ENCODE data around the gene RCE1. TPM values are rescaled to one million over a fixed set of nuclear protein-coding genes. Genes with fewer than 3 reads are reported as not detected.
"Not testable (repeated sequence)": the region's sequence is repeated elsewhere in the genome, so short reads cannot be mapped to it uniquely, and the experiment has no call there.

Gene RCE1
- total RNA-seq, 4 donors from 2014 or later = 6.6 to 57.7 (median 38.0) TPM

DNA sequence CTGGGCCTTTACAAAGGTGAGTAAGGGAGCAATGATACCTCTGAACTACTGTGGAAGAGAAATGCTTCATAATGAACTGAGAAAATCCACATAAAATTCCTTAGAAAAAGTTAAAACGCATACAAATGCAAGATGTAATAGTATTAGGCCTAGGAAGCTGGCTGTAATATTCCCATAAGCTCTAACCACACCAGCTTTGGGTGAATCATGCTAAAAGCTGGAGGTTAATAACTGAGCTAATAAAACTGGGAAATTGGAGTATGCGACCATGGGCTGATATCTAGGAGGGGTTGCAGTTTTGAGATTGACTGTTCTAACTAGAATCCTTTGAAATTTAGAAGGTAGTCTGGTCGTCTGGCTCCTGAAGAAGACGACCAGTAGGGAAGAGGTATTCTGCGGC is 28.6 kb upstream of the RCE1 start:
- no peak for TF ChIP-seq POLR2A (IDR thresholded peaks at IDR 0.05)
- H3K9me3 ChIP-seq = no peaks in the 10 kb centered on the region
- no peak overlapping the region for H3K4me3 ChIP-seq
- no peak for DNase-seq
- H3K36me3 ChIP-seq = peaks cover 0 to 5% (median 0%) of the 10 kb centered on the region in 3 donors
- no peaks in the 10 kb centered on the region for H3K27me3 ChIP-seq
- H3K4me1 ChIP-seq = no peaks in the 10 kb centered on the region
- no peak overlapping the region for H3K27ac ChIP-seq

DNA sequence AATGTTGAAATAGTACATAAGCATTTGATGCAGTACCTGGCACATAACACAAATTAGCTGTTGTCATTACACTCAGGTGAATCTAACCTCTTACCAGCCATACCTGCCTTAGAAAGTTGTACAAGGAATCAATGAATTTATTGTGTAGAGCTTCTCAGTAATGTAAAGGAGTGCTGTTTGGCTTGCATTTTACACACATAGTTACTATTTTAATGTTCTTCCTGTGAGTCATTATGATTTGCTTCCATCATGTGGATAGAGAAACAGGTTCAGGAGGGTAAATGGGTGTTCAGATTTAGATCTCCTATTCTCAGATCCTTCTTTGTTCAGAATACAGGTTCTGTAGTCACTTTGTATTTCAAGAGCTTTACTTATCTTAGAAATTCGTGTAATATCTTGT is 27.6 kb upstream of the RCE1 start:
- H3K36me3 ChIP-seq = peaks cover 0 to 5% (median 0%) of the 10 kb centered on the region in 3 donors
- no peaks in the 10 kb centered on the region for H3K27me3 ChIP-seq
- no peaks in the 10 kb centered on the region for H3K9me3 ChIP-seq
- no peak overlapping the region for H3K4me3 ChIP-seq
- DNase-seq = no peak
- no peak for TF ChIP-seq POLR2A (IDR thresholded peaks at IDR 0.05)
- no peak for TF ChIP-seq CTCF (IDR thresholded peaks at IDR 0.05)
- H3K27ac ChIP-seq = no peak overlapping the region
- H3K4me1 ChIP-seq = no peaks in the 10 kb centered on the region

DNA sequence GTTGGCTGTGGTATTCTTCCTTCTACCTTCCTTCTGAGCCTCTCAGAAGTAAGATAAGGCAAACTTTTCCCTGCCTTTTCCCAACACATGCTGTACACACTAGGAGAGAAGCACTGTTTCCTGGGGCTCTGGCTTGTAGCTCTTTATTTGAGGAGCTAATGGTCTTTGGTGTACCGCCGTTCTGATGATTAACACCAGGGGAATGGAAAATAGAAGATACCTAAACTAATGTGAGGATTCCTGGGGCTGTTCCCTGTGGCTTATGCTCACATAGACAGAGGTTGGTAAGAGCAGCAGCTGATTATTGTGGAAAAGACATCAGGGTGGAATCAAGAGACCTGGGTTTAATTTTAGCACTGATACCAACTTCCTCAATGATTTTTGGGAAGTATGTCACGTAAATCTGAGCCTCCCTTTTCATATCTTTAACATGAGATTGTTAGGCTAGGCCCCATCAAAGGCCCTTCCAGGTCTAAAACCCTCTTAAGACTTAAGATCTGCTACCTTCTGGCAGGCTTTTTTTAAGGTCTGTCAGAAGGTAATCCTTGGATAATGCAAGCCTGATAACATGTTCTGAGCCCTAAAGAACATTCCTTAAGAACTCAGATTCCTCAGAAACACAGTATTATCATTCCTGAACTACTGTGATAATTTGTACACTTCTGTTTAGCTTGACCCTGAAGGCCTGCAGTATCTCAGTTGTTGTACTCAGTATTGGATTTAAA is 24.8 kb upstream of the RCE1 start:
- Histone ChIP-seq H3K27ac (no peak overlapping the region), H3K36me3 (peaks cover 0 to 5% (median 0%) of the 10 kb centered on the region in 3 donors), H3K27me3 (no peaks in the 10 kb centered on the region), H3K9me3 (no peaks in the 10 kb centered on the region), H3K4me3 (no peak overlapping the region), H3K4me1 (no peaks in the 10 kb centered on the region)
- no peak for DNase-seq
- TF ChIP-seq CTCF (IDR thresholded peaks at IDR 0.05) (no peak), POLR2A (IDR thresholded peaks at IDR 0.05) (no peak)

GRCh38 chr11:66820381-66820780 is 22.9 kb upstream of the RCE1 start:
- no peak for TF ChIP-seq CTCF (IDR thresholded peaks at IDR 0.05)
- no peak for TF ChIP-seq POLR2A (IDR thresholded peaks at IDR 0.05)
- Histone ChIP-seq H3K27me3 (no peaks in the 10 kb centered on the region), H3K4me3 (no peak overlapping the region), H3K27ac (no peak overlapping the region), H3K4me1 (no peaks in the 10 kb centered on the region), H3K36me3 (peaks cover 0 to 5% (median 0%) of the 10 kb centered on the region in 3 donors), H3K9me3 (no peaks in the 10 kb centered on the region)
- DNase-seq = no peak

- no peaks in the 10 kb centered on the region for H3K27me3 ChIP-seq
- no peaks in the 10 kb centered on the region for H3K4me1 ChIP-seq
- no peak overlapping the region for H3K27ac ChIP-seq
- no peak overlapping the region for H3K4me3 ChIP-seq
- TF ChIP-seq POLR2A (IDR thresholded peaks at IDR 0.05) (no peak), CTCF (IDR thresholded peaks at IDR 0.05) (no peak)
- no peak for DNase-seq
- peaks cover 0 to 5% (median 0%) of the 10 kb centered on the region in 3 donors for H3K36me3 ChIP-seq
- no peaks in the 10 kb centered on the region for H3K9me3 ChIP-seq
Observed at GRCh38 chr11:66820901-66821300, 22.3 kb upstream of the RCE1 start.

DNA sequence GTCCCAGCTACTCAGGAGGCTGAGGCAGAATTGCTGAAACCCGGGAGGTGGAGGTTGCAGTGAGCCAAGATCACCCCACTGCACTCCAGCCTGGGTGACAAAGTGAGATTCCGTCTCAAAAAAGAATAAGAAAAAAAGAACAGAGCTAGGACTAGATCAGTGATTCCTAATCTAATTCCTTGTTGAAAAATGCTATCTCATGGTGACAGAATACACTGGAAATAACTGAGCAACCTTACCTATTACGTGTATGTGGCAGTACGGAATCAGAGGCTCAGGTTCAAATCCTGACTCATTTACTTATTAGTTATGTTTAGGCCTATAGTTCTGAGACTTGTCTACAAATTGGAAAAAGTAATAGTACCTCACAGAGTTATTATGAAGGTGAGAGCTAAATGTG is 19.5 kb upstream of the RCE1 start:
- Histone ChIP-seq H3K27ac (no peak overlapping the region), H3K27me3 (no peaks in the 10 kb centered on the region), H3K4me3 (no peak overlapping the region), H3K36me3 (no peaks in the 10 kb centered on the region), H3K4me1 (no peaks in the 10 kb centered on the region), H3K9me3 (no peaks in the 10 kb centered on the region)
- no peak for DNase-seq
- TF ChIP-seq POLR2A (IDR thresholded peaks at IDR 0.05) = no peak
- TF ChIP-seq CTCF (IDR thresholded peaks at IDR 0.05) = no peak

DNA sequence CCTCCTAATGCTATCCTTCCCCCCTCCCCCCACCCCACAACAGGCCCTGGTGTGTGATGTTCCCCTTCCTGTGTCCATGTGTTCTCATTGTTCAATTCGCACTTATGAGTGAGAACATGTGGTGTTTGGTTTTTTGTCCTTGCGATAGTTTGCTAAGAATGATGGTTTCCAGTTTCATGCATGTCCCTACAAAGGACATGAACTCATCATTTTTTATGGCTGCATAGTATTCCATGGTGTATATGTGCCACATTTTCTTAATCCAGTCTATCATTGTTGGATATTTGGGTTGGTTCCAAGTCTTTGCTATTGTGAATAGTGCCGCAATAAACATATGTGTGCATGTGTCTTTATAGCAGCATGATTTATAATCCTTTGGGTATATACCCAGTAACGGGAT is 18.7 kb upstream of the RCE1 start:
- H3K4me1 ChIP-seq, H3K9me3 ChIP-seq, H3K27me3 ChIP-seq, H3K27ac ChIP-seq, H3K4me3 ChIP-seq, DNase-seq, H3K36me3 ChIP-seq: not testable (repeated sequence)
